ENCODE data around the gene MFAP3L. TPM values are rescaled to one million over a fixed set of nuclear protein-coding genes. Genes with fewer than 3 reads are reported as not detected.

The MFAP3L gene
- polyA plus RNA-seq, 1 donor from 2014 or later, result 4.0 TPM

Other genes starting within 250 kb of the MFAP3L start
- gene AADAT, start 63.6 kb upstream of the MFAP3L start, polyA plus RNA-seq, result 62.0 and 79.3 TPM in 2 replicates

Data from neural cell (in vitro differentiated cells).